Neuronal stem cell (in vitro differentiated cells): ENCODE measurements around the gene FAT2.

ENCODE experiments used
- DNase-seq: peaks from one replicate; pipeline ENCODE4 v3.0.0-alpha.2; 2013; ENCODE audit warnings: low spot score
- H2AFZ ChIP-seq: one replicate; pipeline ENCODE4 v1.6.1; 2013; ENCODE audit warnings: mild to moderate bottlenecking, low read length, inconsistent platforms
- H2AK5ac ChIP-seq: 2 replicates; pipeline ENCODE4 v1.6.1; 2013; ENCODE audit warnings: low read depth, mild to moderate bottlenecking, inconsistent platforms, low read length, moderate library complexity, mixed read lengths
- H2BK120ac ChIP-seq: 2 replicates; pipeline ENCODE4 v1.6.1; 2013; ENCODE audit warnings: low read depth, mild to moderate bottlenecking, inconsistent platforms, low read length, moderate library complexity, mixed read lengths
- H2BK12ac ChIP-seq: one replicate; pipeline ENCODE4 v1.6.1; 2013; ENCODE audit warnings: low read length, inconsistent platforms
- H2BK15ac ChIP-seq: 2 replicates; pipeline ENCODE4 v1.6.1; 2013; ENCODE audit warnings: mild to moderate bottlenecking, low read length, inconsistent platforms, mixed read lengths
- H2BK5ac ChIP-seq: one replicate; pipeline ENCODE4 v1.6.1; 2013; ENCODE audit warnings: inconsistent platforms, mild to moderate bottlenecking, low read length, moderate library complexity
- H3K14ac ChIP-seq: one replicate; pipeline ENCODE4 v1.6.1; 2013; ENCODE audit warnings: low read length, inconsistent platforms
- H3K18ac ChIP-seq: 2 replicates; pipeline ENCODE4 v1.6.1; 2013; ENCODE audit warnings: low read length, inconsistent platforms
- H3K23ac ChIP-seq: 2 replicates; pipeline ENCODE4 v1.6.1; 2013; ENCODE audit warnings: low read depth, mild to moderate bottlenecking, mixed read lengths, low read length, inconsistent platforms; ENCODE audit not compliant: poor library complexity
- H3K27ac ChIP-seq: replicated peaks from 3 replicates; pipeline ENCODE4 v1.5.1; 2013; ENCODE audit warnings: low read length, inconsistent platforms
- H3K27me3 ChIP-seq, 3 experiments: 2 replicates each; pipeline ENCODE4 v1.6.1; 2013; ENCODE audit warnings: low read length in 3 of 3, mild to moderate bottlenecking in 2 of 3, inconsistent platforms in 1 of 3, low read depth in 1 of 3, mixed read lengths in 1 of 3, moderate library complexity in 1 of 3; ENCODE audit not compliant: control insufficient read depth in 3 of 3, insufficient read depth in 3 of 3
- H3K36me3 ChIP-seq, 2 donors: replicated peaks in 1 of 2; 2 replicates each; pipeline ENCODE4 v1.6.1; 2013; ENCODE audit warnings: low read length in 2 of 2; ENCODE audit not compliant: control insufficient read depth in 2 of 2, insufficient read depth in 2 of 2
- H3K4ac ChIP-seq: 2 replicates; pipeline ENCODE4 v1.6.1; 2013; ENCODE audit warnings: inconsistent platforms, mild to moderate bottlenecking, low read length, moderate library complexity
- H3K4me1 ChIP-seq, 2 donors: 1 replicate in 1 of 2; 2 replicates in 1 of 2; pipeline ENCODE4 v1.6.1; 2013; ENCODE audit warnings: low read length in 2 of 2, low read depth in 1 of 2; ENCODE audit not compliant: control insufficient read depth in 2 of 2, insufficient read depth in 1 of 2
- H3K4me2 ChIP-seq: one replicate; pipeline ENCODE4 v1.6.1; 2013; ENCODE audit warnings: mild to moderate bottlenecking, low read length, inconsistent platforms; ENCODE audit not compliant: insufficient read depth, poor library complexity, severe bottlenecking
- H3K4me3 ChIP-seq, 2 donors: 2 replicates each; pipeline ENCODE4 v1.5.1; 2013; ENCODE audit warnings: low read length in 2 of 2, mild to moderate bottlenecking in 2 of 2, inconsistent platforms in 1 of 2, moderate library complexity in 1 of 2
- H3K79me1 ChIP-seq: one replicate; pipeline ENCODE4 v1.6.1; 2013; ENCODE audit warnings: low read depth, mild to moderate bottlenecking, inconsistent platforms, low read length, moderate library complexity
- H3K9ac ChIP-seq: one replicate; pipeline ENCODE4 v1.6.1; 2013; ENCODE audit warnings: mild to moderate bottlenecking, low read depth, low read length, inconsistent platforms; ENCODE audit not compliant: poor library complexity
- H3K9me3 ChIP-seq, 2 donors: replicated peaks in 1 of 2; 2 replicates each; pipeline versions ENCODE3 to v1.6.1; 2013; ENCODE audit warnings: low read length in 2 of 2, mild to moderate bottlenecking in 2 of 2, inconsistent platforms in 1 of 2, low read depth in 1 of 2, mixed read lengths in 1 of 2, moderate library complexity in 1 of 2; ENCODE audit not compliant: control insufficient read depth in 2 of 2, insufficient read depth in 1 of 2
- H4K8ac ChIP-seq: one replicate; pipeline ENCODE4 v1.6.1; 2013; ENCODE audit warnings: low read depth, mild to moderate bottlenecking, inconsistent platforms, low read length, moderate library complexity
- H4K91ac ChIP-seq: one replicate; pipeline ENCODE4 v1.6.1; 2013; ENCODE audit warnings: low read length, low read depth, mild to moderate bottlenecking, inconsistent platforms; ENCODE audit not compliant: poor library complexity
- WGBS, 2 donors: extraction: QIAGEN DNeasy Blood & Tissue Kit; methylation state at CpG; one replicate each; pipeline ENCODE4 v1.1.7; 2013; ENCODE audit warnings: missing lambda C conversion rate in 2 of 2, mixed read lengths in 1 of 2; ENCODE audit not compliant: insufficient read length in 2 of 2, insufficient replicate concordance in 1 of 2; ENCODE audit errors: extremely low coverage in 2 of 2; 5-methylcytosine and 5-hydroxymethylcytosine counted together

Gene FAT2

GRCh38 chr5:151630088-151630487 is 39.0 kb upstream of the FAT2 start:
- no peak overlapping the region for H3K4me3 ChIP-seq
- H3K27ac ChIP-seq: no peak overlapping the region
- H3K9me3 ChIP-seq: no peaks in the 10 kb centered on the region
- no peak overlapping the region for H3K9ac ChIP-seq
- H3K14ac ChIP-seq: no peak overlapping the region
- H3K4me1 ChIP-seq: peaks cover 0 to 1% of the 10 kb centered on the region in 2 donors
- no peak overlapping the region for H2BK5ac ChIP-seq
- no peak overlapping the region for H3K18ac ChIP-seq
- no peak overlapping the region for H3K4ac ChIP-seq
- no peak overlapping the region for H2AK5ac ChIP-seq
- H2BK120ac ChIP-seq: no peak overlapping the region
- H2AFZ ChIP-seq: no peak overlapping the region
- no peak overlapping the region for H3K23ac ChIP-seq
- no peak overlapping the region for H3K4me2 ChIP-seq
- no peaks in the 10 kb centered on the region for H3K36me3 ChIP-seq
- no peak overlapping the region for H4K8ac ChIP-seq
- H3K27me3 ChIP-seq: peaks cover 0 to 5% (median 0%) of the 10 kb centered on the region in 3 experiments
- H2BK15ac ChIP-seq: no peak overlapping the region
- H3K79me1 ChIP-seq: no peaks in the 10 kb centered on the region
- H4K91ac ChIP-seq: no peak overlapping the region
- no peak for DNase-seq
- H2BK12ac ChIP-seq: no peak overlapping the region

GRCh38 chr5:151628112-151628823 is 37.1 kb upstream of the FAT2 start:
- Histone ChIP-seq H3K4ac (no peak overlapping the region), H2AK5ac (no peak overlapping the region), H2AFZ (no peak overlapping the region), H3K18ac (peak overlapping the region; percentile 16), H3K4me1 (peaks cover 0 to 3% of the 10 kb centered on the region in 2 donors), H2BK12ac (no peak overlapping the region), H4K8ac (no peak overlapping the region), H3K23ac (no peak overlapping the region), H3K79me1 (no peaks in the 10 kb centered on the region), H3K9ac (no peak overlapping the region), H3K27ac (no peak overlapping the region), H2BK15ac (no peak overlapping the region), H3K9me3 (no peaks in the 10 kb centered on the region), H3K14ac (no peak overlapping the region), H4K91ac (no peak overlapping the region), H3K36me3 (no peaks in the 10 kb centered on the region), H3K27me3 (peaks cover 0 to 5% (median 0%) of the 10 kb centered on the region in 3 experiments), H2BK5ac (no peak overlapping the region), H2BK120ac (no peak overlapping the region), H3K4me3 (no peak overlapping the region), H3K4me2 (no peak overlapping the region)
- WGBS, 2 donors: no CpG with 5 or more reads among the region's 7 CpGs
- no peak for DNase-seq

DNA sequence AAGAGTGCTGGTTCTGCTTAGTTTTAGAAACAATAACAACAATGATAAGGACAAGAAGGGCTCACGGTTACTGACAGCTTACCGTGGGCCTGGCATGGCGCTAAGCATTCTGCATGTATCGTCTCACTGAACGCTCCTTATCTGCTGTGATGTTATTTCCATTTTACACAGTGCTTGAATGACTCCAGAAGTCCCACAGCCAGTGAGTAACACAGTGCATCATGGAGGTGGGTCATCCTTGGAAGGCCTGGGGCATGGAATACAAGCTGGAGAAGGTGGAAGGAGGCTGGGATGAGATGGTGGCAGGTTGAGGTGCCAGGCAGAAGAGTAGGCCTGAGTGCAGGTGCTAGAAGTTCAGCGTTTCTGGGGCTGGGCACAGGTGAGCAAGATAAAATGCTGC is 36.5 kb upstream of the FAT2 start:
- WGBS, 2 donors: no CpG with 5 or more reads among the region's 6 CpGs
- H3K9ac ChIP-seq: no peak overlapping the region
- H3K27me3 ChIP-seq: peaks cover 0 to 5% (median 0%) of the 10 kb centered on the region in 3 experiments
- H3K4me3 ChIP-seq: no peak overlapping the region
- H3K4ac ChIP-seq: no peak overlapping the region
- no peaks in the 10 kb centered on the region for H3K36me3 ChIP-seq
- H3K4me1 ChIP-seq: peaks cover 0 to 6% of the 10 kb centered on the region in 2 donors
- H3K79me1 ChIP-seq: no peaks in the 10 kb centered on the region
- DNase-seq: no peak
- H2BK15ac ChIP-seq: no peak overlapping the region
- no peak overlapping the region for H2BK120ac ChIP-seq
- no peak overlapping the region for H2BK5ac ChIP-seq
- H3K23ac ChIP-seq: no peak overlapping the region
- no peak overlapping the region for H3K27ac ChIP-seq
- peak overlapping the region; percentile 33 for H3K18ac ChIP-seq
- no peak overlapping the region for H2BK12ac ChIP-seq
- H3K14ac ChIP-seq: no peak overlapping the region
- no peak overlapping the region for H2AFZ ChIP-seq
- no peak overlapping the region for H3K4me2 ChIP-seq
- H3K9me3 ChIP-seq: no peaks in the 10 kb centered on the region
- no peak overlapping the region for H4K91ac ChIP-seq
- H4K8ac ChIP-seq: no peak overlapping the region
- peak overlapping the region; percentile 9 for H2AK5ac ChIP-seq

DNA sequence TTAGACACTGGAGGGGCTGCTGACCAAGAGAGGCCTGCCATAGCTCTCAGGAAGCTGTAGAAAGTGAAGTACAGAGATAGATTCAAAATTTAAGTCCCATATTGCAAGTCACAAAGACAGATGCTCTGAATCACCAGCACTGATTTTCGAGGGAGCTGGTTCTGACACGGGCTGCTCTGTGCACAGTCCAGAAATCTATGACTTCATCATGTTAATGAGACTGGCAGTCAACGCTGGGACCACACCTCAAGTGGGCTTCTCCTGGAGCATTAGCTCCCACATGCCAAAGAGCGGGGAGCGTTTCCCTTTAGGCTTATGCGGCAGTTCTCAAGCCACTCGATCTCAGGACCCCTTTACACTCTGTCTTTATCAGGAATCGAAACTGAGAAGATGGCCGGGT is 34.2 kb upstream of the FAT2 start:
- no CpG with 5 or more reads among the region's 9 CpGs for WGBS, 2 donors
- peaks cover 0 to 10% (median 0%) of the 10 kb centered on the region in 3 experiments for H3K27me3 ChIP-seq

More for the DNA sequence above, 34.2 kb upstream of the FAT2 start:
- Histone ChIP-seq H4K91ac (no peak overlapping the region), H3K27ac (no peak overlapping the region), H3K9me3 (no peaks in the 10 kb centered on the region), H3K9ac (no peak overlapping the region), H3K36me3 (no peaks in the 10 kb centered on the region), H3K79me1 (no peaks in the 10 kb centered on the region), H2BK12ac (no peak overlapping the region), H3K4ac (no peak overlapping the region), H3K4me3 (no peak overlapping the region), H3K18ac (no peak overlapping the region), H3K23ac (no peak overlapping the region), H3K14ac (no peak overlapping the region), H2AK5ac (no peak overlapping the region), H2BK15ac (no peak overlapping the region), H2BK120ac (no peak overlapping the region), H3K4me2 (no peak overlapping the region), H4K8ac (no peak overlapping the region), H2AFZ (no peak overlapping the region), H2BK5ac (no peak overlapping the region), H3K4me1 (peaks cover 0 to 19% of the 10 kb centered on the region in 2 donors)
- DNase-seq: no peak
